Keratinocyte (primary cell): ENCODE results near the gene YIPF2. TPM values are rescaled to one million over a fixed set of nuclear protein-coding genes. Genes with fewer than 3 reads are reported as not detected.
A peak's percentile ranks its signal among the peaks of the same experiment; 100 is the strongest.

Source experiments
- DNase-seq: peaks from one replicate; pipeline ENCODE4 v3.0.0-alpha.2; 2011; ENCODE audit warnings: low read depth, missing footprints, low spot score
- FAIRE-seq: peaks from 2 replicates; lab custom pipeline; 2011; peaks lifted over from hg19 to GRCh38; lab: Jason Lieb, UNC
- H2AFZ ChIP-seq: 2 replicates; pipeline ENCODE4 v1.6.0; 2012; ENCODE audit warnings: low read length, control low read depth, inconsistent platforms; ENCODE audit not compliant: control insufficient read depth
- H3K27ac ChIP-seq: 2 replicates; pipeline ENCODE4 v1.5.1; 2011; ENCODE audit warnings: low read length; ENCODE audit not compliant: control insufficient read depth, insufficient read depth
- H3K27me3 ChIP-seq: 3 replicates; pipeline ENCODE4 v1.6.0; 2011; ENCODE audit warnings: low read length; ENCODE audit not compliant: control insufficient read depth, insufficient read depth; ENCODE audit errors: extremely low read depth
- H3K36me3 ChIP-seq, 2 experiments: 2 replicates in 1 of 2; 3 replicates in 1 of 2; pipeline ENCODE4 v1.5.1; 2011; ENCODE audit warnings: low read length in 2 of 2, mild to moderate bottlenecking in 1 of 2; ENCODE audit not compliant: control insufficient read depth in 2 of 2, insufficient read depth in 2 of 2; ENCODE audit errors: extremely low read depth in 1 of 2
- H3K4me1 ChIP-seq: 3 replicates; pipeline ENCODE4 v1.5.1; 2011; ENCODE audit warnings: low read length; ENCODE audit not compliant: control insufficient read depth, insufficient read depth; ENCODE audit errors: extremely low read depth
- H3K4me2 ChIP-seq: 3 replicates; pipeline ENCODE4 v1.6.0; 2011; ENCODE audit warnings: low read depth, low read length; ENCODE audit not compliant: control insufficient read depth, insufficient read depth; ENCODE audit errors: extremely low read depth
- H3K4me3 ChIP-seq, 3 experiments: fragments of 200-600 bp in 1 of 3; sonication (generic) in 1 of 3; 2 replicates in 2 of 3; 3 replicates in 1 of 3; pipeline ENCODE4 v1.5.1; 2011 to 2016; ENCODE audit warnings: low read length in 3 of 3, mild to moderate bottlenecking in 3 of 3, control low read depth in 2 of 3, inconsistent platforms in 1 of 3, low read depth in 1 of 3, mixed read lengths in 1 of 3, mixed run types in 1 of 3, moderate library complexity in 1 of 3; ENCODE audit not compliant: control insufficient read depth in 2 of 3, insufficient read depth in 2 of 3; ENCODE audit errors: extremely low read depth in 1 of 3
- H3K79me2 ChIP-seq: 2 replicates; pipeline ENCODE4 v1.6.0; 2012; ENCODE audit warnings: low read length; ENCODE audit not compliant: control insufficient read depth, insufficient read depth
- H3K9ac ChIP-seq: 3 replicates; pipeline ENCODE4 v1.6.0; 2011; ENCODE audit warnings: low read length; ENCODE audit not compliant: control insufficient read depth, insufficient read depth; ENCODE audit errors: extremely low read depth
- H3K9me1 ChIP-seq: 3 replicates; pipeline ENCODE4 v1.6.0; 2011; ENCODE audit warnings: low read length; ENCODE audit not compliant: control insufficient read depth, insufficient read depth; ENCODE audit errors: extremely low read depth
- H3K9me3 ChIP-seq: 2 replicates; pipeline ENCODE4 v1.5.1; 2012; ENCODE audit warnings: low read depth, low read length; ENCODE audit not compliant: control insufficient read depth
- H4K20me1 ChIP-seq: 3 replicates; pipeline ENCODE4 v1.6.0; 2011; ENCODE audit warnings: low read length; ENCODE audit not compliant: control insufficient read depth, insufficient read depth; ENCODE audit errors: extremely low read depth
- EZH2 ChIP-seq: IDR thresholded peaks from one replicate; pipeline ENCODE4 v1.6.1; 2012; ENCODE audit warnings: inconsistent platforms, mild to moderate bottlenecking, low read length, moderate library complexity
- dilution Hi-C: fragments of 300-500 bp; cut with MboI; formaldehyde crosslinking; loops from one replicate; pipeline ENCODE4 v1.7.0; 2020; ENCODE audit warnings: low sequenced_read_pairs; ENCODE audit not compliant: extremely low pct_ligation_motif_present
- polyA plus RNA-seq, 5 experiments: library from polyadenylated mRNA; depleted of rRNA in 3 of 5; stranded (reverse) in 3 of 5; stranded (forward) in 1 of 5; unstranded in 1 of 5; fragments of >200 nt; gene quantifications; 1 replicate in 1 of 5; 2 replicates in 3 of 5; 3 replicates in 1 of 5; pipeline versions ENCODE4 v1.2.1 to v1.2.3, GENCODE V29; 2011 to 2012; ENCODE audit warnings: missing spikeins in 2 of 5, low read depth in 1 of 5, low replicate concordance in 1 of 5
- TF ChIP-seq, protein P1 (sequence below), 3 experiments: IDR thresholded peaks in 1 of 3; conservative IDR thresholded peaks in 1 of 3; optimal IDR thresholded peaks in 1 of 3; 2 replicates in 2 of 3; 3 replicates in 1 of 3; pipeline versions ENCODE3 to v1.5.1; 2011; ENCODE audit warnings: low read length in 3 of 3, mild to moderate bottlenecking in 3 of 3, moderate library complexity in 2 of 3, control low read depth in 1 of 3, inconsistent platforms in 1 of 3; ENCODE audit not compliant: insufficient read depth in 2 of 3; ENCODE audit errors: extremely low read depth in 1 of 3

YIPF2 gene
- polyA plus RNA-seq, 1 donor (not counting 4 experiments of a cell fraction or from before 2014, with no cell fraction given): 26.9 TPM

DNA sequence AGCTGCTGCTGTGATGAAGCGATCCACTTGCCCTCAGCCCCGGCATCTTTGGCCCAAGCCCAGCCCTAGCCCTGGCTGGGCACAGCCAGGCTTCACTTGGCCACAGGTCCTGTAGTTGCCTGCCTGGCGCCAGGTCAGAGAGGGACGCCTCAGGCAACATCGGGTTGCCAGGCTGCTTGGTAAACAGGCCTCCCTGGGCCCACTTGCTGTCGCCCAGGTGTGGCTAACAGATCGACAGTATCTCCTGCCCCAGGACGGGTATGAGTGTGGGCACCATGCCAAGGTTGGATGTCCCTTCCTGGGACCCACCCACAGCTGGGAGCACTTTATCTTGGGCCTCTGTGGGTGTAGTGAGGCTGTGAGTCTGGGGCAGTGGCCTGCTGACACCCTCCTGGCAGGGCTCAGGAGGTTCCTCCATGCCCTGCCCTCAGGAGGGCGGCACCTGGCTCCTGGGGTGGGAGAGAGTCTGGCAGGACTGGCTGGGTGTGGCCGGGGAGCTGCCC, 29.2 kb downstream of the YIPF2 start:
- no peaks in the 10 kb centered on the region for H4K20me1 ChIP-seq
- peak overlapping the region in 1 of 3 experiments; percentile 19 for H3K4me3 ChIP-seq
- peak overlapping the region; percentile 39 for H3K9ac ChIP-seq

DNA sequence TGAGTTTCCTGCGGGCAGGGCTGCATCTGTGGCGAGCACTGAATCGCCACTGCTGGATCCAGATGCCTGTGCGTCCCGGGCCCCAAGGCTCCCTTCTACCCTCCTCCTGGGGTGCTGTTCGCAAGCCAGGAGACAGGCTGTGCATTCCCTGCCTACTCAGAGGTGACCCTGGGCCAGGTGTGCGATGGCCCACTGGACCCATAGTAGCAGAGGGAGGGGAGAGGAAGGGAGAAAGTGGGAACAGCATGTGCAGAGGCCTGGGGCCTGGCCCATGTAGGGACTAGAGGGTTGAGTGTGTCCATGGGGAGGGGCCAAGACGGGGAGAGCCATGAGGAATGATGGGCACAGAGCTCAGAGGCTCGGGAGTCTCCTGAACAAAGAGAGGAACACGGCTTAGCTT, 29.8 kb downstream of the YIPF2 start:
- H3K9ac ChIP-seq: peak overlapping the region; percentile 39
- dilution Hi-C loops: no loop called here
- H3K79me2 ChIP-seq: peaks cover 52% of the 10 kb centered on the region
- peaks cover 4% of the 10 kb centered on the region for H3K9me1 ChIP-seq
- no peaks in the 10 kb centered on the region for H4K20me1 ChIP-seq
- H2AFZ ChIP-seq: no peak overlapping the region
- H3K9me3 ChIP-seq: no peaks in the 10 kb centered on the region
- peaks cover 15% of the 10 kb centered on the region for H3K4me1 ChIP-seq
- FAIRE-seq: no peak
- no peaks in the 10 kb centered on the region for H3K27me3 ChIP-seq
- no peak for DNase-seq
- TF ChIP-seq, protein P1, sequence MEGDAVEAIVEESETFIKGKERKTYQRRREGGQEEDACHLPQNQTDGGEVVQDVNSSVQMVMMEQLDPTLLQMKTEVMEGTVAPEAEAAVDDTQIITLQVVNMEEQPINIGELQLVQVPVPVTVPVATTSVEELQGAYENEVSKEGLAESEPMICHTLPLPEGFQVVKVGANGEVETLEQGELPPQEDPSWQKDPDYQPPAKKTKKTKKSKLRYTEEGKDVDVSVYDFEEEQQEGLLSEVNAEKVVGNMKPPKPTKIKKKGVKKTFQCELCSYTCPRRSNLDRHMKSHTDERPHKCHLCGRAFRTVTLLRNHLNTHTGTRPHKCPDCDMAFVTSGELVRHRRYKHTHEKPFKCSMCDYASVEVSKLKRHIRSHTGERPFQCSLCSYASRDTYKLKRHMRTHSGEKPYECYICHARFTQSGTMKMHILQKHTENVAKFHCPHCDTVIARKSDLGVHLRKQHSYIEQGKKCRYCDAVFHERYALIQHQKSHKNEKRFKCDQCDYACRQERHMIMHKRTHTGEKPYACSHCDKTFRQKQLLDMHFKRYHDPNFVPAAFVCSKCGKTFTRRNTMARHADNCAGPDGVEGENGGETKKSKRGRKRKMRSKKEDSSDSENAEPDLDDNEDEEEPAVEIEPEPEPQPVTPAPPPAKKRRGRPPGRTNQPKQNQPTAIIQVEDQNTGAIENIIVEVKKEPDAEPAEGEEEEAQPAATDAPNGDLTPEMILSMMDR (optimal IDR thresholded peaks at IDR 0.05 in 1 of 3, IDR thresholded peaks at IDR 0.05 in 1 of 3, conservative IDR thresholded peaks at IDR 0.05 in 1 of 3; ENCODE audit: extremely low read depth in 1 of 3, insufficient read depth in 2 of 3, low read length in 3 of 3): no peak
- no peak for TF ChIP-seq EZH2
- peak overlapping the region; percentile 66 for H3K4me2 ChIP-seq
- no peaks in the 10 kb centered on the region for H3K36me3 ChIP-seq
- peak overlapping the region in 1 of 3 experiments; percentile 19 for H3K4me3 ChIP-seq
- H3K27ac ChIP-seq: peak overlapping the region; percentile 22

More for the DNA sequence above, 29.2 kb downstream of the YIPF2 start:
- Histone ChIP-seq H3K4me2 (peak overlapping the region; percentile 66), H3K27ac (peak overlapping the region; percentile 22), H2AFZ (no peak overlapping the region), H3K9me3 (no peaks in the 10 kb centered on the region), H3K79me2 (peaks cover 48% of the 10 kb centered on the region), H3K4me1 (peaks cover 15% of the 10 kb centered on the region), H3K9me1 (peaks cover 4% of the 10 kb centered on the region), H3K36me3 (peaks cover 0 to under 1% of the 10 kb centered on the region in 2 experiments), H3K27me3 (no peaks in the 10 kb centered on the region)
- DNase-seq (peak; percentile 65), FAIRE-seq (no peak)
- dilution Hi-C loops: no loop called here
- TF ChIP-seq, protein P1 (optimal IDR thresholded peaks at IDR 0.05 in 1 of 3, IDR thresholded peaks at IDR 0.05 in 1 of 3, conservative IDR thresholded peaks at IDR 0.05 in 1 of 3; ENCODE audit: extremely low read depth in 1 of 3, insufficient read depth in 2 of 3, low read length in 3 of 3): no peak
- no peak for TF ChIP-seq EZH2
